Fibroblast of skin of right biceps (primary cell): ENCODE measurements around the gene PITPNM3.

Experiments used
- DNase-seq: peaks from one replicate; pipeline ENCODE4 v3.0.0-alpha.2; 2013

Gene PITPNM3

GRCh38 chr17:6435968-6436367 lies 120.4 kb downstream of the PITPNM3 start:
- DNase-seq: peak; percentile 48

- DNase-seq: no peak
Measured at GRCh38 chr17:6435051-6435450, 121.3 kb downstream of the PITPNM3 start, which contains the start of gene AIPL1. Gene AIPL1, minus strand, starts transcription at chr17:6435121. Its CDS starts 17 bp downstream, at chr17:6435104.

DNA sequence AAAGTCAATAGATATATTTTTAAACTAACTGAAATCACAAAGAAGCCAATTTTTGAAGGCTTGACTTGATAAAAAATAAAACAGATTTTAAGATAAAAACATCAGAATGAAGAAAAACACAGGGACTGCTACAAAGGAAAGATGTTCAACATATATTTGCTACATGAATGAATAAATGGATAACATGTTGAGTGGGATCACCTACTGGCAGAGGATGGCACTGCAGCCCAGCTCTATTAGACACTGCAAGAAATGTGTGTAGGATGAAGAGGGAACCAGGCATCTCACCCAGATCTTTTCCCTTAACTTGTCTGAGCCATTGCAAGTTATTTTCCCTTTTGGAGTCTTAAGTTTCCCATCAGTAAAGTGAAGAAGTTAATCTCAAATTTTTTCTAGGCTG lies 125.6 kb downstream of the PITPNM3 start:
- no peak for DNase-seq

GRCh38 chr17:6429266-6429665 lies 127.1 kb downstream of the PITPNM3 start:
- DNase-seq: no peak

GRCh38 chr17:6428207-6428965 lies 128.0 kb downstream of the PITPNM3 start:
- DNase-seq: no peak

GRCh38 chr17:6427279-6427781 lies 129.0 kb downstream of the PITPNM3 start:
- no peak for DNase-seq

GRCh38 chr17:6426356-6427101 lies 129.8 kb downstream of the PITPNM3 start:
- DNase-seq: no peak

GRCh38 chr17:6425407-6425806 lies 130.9 kb downstream of the PITPNM3 start:
- no peak for DNase-seq

DNA sequence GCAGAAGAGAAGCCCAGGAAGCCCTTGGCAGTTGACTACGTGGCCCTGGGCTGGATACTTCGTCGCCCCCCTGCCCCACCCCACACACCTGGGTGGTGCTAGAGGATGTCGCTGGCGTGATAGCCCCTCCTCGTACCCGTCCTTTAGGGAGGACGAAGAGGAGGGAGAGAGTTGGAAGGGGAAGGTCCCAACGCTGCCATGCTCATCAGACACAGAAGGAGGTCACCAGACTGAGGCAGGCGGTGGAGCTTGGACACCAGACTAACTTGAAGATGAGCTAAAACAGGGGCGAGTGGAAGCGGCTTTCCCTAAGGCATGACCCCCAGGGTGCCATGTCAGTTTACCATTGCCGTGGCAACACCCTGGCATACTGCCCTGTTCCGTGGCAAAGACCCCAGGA lies 132.4 kb downstream of the PITPNM3 start:
- DNase-seq: no peak

- DNase-seq: no peak
Measured at GRCh38 chr17:6422654-6423241, 133.6 kb downstream of the PITPNM3 start.

GRCh38 chr17:6421700-6422604 lies 134.4 kb downstream of the PITPNM3 start:
- peak; percentile 64 for DNase-seq

- DNase-seq: no peak
Measured at GRCh38 chr17:6420173-6420641, 136.1 kb downstream of the PITPNM3 start.

DNA sequence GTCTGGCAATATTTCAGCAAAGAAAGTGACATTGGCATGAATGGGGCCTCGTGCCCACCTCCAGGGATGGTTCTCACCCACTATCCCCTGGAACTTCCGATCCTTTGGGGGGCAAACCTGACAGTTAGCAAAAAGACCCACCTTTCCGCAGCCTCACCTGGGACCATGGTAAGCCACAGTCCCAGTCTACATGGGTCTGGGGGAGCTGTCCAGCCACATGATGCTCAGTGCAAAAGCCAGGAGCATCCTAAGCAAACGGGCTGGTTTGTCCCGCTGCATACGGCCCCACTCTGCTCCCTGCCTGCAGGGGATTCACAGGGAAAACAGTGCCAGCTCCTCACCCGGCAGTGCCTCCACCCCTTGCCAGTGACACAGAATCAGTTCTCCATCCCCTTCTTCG lies 140.7 kb downstream of the PITPNM3 start:
- no peak for DNase-seq

DNA sequence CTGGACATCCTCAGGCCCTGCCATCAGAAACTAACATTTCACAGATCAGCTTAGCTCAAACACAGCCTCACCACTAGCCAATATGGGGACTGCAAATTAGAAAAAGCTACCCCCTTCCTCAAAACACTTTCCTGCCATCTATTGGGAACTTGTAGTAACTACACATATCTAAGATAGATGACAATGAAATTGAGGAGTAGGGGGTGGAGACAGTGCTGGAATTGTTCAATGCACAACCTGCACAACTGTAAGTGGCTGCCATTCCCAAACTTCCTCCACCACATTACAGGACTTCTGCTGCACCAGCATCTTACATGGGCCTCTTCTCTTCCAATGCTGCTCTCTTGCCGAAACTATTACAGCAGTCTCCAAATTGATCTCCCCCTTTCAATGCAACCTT lies 143.3 kb downstream of the PITPNM3 start:
- DNase-seq: peak; percentile 49

- no peak for DNase-seq
Measured at GRCh38 chr17:6408735-6409134, 147.6 kb downstream of the PITPNM3 start.

- DNase-seq: no peak
Measured at GRCh38 chr17:6408276-6408675, 148.1 kb downstream of the PITPNM3 start.

- DNase-seq: peak; percentile 56
Measured at GRCh38 chr17:6402258-6402657, 154.1 kb downstream of the PITPNM3 start.
